GM18499 (cell line): Measurements from ENCODE around the gene TSN.
A peak's percentile ranks its signal among the peaks of the same experiment; 100 is the strongest.
"Not testable (repeated sequence)": the region's sequence is repeated elsewhere in the genome, so short reads cannot be mapped to it uniquely, and the experiment has no call there.

Experiments
- ATAC-seq: cut with Tn5 transposase; IDR thresholded peaks from one replicate; pipeline ENCODE4 v1.9.1; 2021; ENCODE audit warnings: moderate number of reproducible peaks; ENCODE audit not compliant: insufficient read depth, unreplicated experiment

The TSN gene

DNA sequence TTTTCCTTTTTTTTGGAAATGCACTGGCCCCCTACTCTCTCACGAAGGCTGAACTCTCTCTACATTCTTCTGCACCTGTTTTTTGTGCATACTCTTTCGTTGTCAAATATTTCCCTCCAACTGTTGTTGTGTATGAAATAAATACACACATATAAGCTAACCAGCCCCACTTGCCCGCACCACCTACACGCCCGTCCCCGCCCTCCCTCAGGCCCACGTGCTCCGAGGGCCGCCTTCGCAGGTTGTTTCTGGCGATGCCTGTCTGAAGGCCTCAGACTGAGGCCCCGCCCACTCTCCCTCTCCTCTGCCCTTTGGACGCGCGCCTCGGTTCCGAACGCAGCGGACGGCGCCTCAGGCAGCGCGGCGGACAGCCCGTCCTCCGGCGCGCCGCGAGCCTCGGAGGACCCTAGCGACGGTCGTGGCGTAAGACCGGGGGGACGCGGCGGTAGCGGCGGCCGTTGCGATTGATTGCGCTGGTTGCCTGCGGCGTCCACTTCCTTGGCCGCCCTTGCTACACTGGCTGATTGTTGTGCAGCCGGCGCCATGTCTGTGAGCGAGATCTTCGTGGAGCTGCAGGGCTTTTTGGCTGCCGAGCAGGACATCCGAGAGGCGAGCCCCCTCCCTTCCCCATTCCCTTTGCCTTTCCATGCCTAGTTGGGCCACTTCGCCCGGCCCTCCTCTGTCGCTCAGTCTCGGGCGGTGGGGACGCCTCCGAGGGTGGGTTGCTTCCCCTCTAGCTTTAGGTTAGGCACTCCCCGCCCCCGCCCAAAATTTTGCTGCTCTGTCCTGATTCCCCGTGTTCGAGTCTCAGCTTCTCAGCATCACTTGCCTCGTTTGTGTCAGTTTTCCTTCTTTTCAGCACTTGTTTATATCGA, at the start of gene TSN:
Gene TSN, plus strand, starts transcription at position 415 of the 875 bp plus-strand sequence. Its CDS starts 129 bp downstream, at position 544.
- ATAC-seq: peak; percentile 99

DNA sequence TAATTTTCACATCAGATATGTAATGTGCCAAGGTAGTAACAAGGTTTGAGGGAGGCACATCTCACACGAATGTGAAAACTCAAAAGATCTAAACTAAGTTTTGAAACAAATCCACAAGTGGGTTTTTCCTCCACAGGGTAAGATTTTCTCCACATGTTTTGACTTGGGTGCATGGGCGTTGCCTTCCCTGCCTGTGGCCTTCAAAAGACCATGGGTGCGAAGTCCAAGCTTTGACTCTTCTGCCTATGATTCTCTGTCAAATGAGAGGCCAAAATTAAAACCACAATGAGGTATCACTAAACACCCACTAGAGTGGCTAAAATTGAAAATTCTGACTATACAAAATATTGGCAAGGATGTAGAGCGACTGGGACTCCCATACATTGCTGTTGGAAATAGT, 49.5 kb upstream of the TSN start:
- no peak for ATAC-seq

DNA sequence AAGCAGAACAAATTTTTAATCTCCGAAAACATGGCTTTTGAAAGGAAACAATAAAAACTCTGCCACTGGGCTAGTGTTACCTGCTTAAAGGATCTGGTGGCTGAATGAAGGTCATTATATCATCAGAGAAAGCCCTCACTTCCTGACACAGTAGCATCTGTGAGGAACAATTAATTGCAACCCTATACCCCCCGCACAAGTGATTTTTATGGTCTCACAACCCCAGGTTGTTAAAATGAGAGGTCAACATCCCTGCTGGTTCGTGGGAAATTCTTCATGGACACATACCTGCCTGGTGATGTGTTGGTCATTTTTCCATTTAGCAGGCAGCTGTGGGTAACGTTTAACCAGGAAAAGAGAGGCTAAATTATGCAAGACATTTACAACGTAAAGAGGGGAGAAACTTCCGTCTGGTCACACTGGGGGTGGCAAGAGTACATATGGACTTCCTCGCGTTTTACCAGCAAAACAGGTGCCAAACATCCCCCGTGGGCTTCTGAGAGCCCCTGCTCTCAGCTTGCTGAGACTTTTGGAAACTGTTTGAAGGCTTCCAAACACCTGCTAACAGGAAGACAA, 48.0 kb upstream of the TSN start:
- ATAC-seq: no peak

DNA sequence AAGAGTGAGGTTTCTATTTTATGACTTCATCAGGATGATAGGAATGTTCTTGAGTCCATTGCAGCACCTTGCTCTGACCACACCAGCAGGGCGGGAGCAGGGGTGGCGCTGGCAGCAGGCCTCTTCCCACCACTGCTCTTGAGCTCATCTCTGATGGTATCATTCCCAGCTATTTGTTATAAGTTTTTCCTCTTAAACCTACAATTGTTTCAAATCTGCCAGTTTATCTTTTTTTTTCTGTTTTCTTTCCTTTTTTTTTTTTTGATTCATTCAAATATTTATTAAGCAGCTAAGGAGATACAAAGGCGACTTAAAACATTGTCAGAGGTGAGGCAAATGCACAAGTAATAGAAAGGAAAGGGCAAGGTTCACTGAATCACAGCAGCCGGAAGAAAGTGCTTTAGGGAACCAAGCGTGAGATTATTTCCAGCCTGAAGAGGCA, 47.5 kb upstream of the TSN start:
- no peak for ATAC-seq

DNA sequence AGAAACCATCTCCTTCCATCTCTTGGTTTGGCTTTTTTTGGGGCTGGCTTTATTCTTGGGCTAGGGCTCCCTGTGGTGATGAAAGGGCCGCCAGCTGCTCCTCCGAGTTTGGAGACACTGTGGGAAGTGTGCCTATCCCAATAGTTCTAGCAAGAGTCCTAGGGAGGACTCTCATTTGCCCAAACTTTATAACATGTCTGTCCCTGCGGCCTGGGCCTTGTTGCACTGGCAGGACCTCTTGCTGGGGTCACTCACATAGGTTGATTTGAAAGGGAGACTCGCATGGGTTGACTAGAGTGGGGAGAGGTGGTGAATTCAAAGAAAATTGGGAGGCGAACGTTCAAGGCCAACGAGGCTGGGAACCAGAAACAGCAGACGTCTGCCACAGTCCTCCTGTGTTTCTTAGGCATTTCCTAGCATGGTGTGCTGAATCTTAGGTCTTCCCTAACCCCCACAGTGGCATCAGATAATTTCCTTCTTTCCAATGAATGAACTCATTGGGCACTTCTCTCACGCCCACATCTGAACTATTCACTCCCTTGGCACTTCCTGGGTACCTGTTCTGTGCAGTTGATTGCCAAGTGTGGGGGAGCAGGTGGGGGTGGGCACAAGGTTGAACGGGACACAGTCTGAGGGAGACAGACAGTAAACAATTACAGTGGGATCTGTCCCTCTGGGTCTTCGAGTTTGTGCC, 45.5 kb upstream of the TSN start:
- ATAC-seq: no peak

DNA sequence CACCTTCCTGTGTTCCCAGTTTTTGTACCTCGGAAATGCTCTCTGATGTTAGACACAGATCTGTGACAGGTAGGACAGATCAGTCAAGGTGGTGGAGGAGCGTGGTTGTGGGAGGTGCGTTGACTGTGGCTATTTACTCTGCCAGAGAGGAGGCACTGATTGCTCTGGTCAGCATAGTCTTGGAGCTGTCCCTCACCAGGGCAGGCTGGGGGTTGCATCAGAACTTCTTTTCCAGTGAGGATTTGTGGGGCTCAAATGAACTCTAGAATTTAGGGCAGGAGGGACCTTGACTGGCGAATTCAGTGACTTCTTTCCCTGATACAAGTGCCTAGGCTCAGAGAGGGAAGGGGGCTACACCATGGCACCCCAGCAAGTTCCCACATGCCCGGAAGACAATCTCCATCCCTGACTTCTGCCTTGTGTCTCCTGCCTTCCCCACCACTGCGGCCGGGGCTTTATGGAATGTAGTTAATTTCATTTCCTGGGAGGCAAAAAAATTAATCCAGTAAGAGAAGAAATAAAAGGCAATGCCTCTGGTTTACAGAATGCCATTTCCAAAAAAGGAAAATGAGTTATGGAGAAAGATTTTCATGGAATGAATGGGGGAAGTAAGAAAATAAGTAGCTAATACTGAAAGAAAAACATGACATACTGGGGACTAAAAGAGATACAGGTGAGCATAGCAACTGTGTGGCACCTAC, 44.8 kb upstream of the TSN start:
- no peak for ATAC-seq

DNA sequence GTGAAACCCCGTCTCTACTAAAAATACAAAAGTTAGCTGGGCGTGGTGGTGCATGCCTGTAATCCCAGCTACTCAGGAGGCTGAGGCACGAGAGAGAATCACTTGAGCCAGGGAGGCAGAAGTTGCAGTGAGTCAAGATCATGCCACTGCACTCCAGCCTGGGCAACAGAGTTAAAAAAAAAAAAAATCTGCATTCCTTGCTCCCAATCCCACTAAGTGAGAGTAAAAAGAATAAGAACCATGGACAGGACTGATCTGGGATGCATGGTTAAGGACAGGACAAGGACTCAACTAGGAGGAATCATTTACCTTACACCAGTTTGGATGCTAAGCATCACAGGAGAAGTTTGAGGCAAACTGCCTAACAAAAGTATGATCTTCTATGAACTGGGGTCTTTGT, 44.0 kb upstream of the TSN start:
- not testable (repeated sequence) for ATAC-seq

DNA sequence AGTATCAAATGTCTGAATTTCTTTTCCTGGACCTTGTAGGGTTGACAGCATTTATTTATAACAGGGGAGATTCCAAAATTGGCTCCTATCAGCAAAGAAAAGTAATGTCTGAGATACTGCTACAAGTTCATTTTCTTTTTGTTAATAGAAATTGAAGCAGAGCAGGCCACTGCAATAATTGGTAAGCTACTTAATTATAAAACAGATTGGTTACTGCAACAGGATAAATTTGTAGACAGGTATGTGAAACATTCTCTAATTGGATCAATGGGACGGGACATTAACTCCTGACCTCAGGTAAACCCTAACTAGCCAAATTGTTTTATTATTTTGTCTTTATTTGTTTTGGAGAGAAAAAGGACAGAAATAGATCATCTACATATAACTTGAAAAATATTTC, 39.3 kb upstream of the TSN start:
- no peak for ATAC-seq

DNA sequence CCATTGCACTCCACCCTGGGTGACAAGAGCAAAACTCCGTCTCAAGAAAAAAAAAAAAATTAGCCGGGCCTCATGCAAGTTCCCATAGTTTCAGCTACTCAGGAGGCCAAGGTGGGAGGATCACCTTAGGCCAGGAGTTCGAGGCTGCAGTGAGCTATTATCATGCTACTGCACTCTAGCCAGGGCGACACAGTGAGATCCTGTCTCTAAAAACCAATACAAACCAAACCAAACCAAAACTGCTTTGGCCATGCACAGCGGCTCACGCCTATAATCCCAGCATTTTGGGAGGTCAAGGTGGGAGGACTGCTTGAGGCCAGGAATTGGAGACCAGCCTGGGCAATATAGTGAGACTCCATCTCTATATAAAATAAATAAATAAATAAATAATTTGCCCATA, 37.9 kb upstream of the TSN start:
- ATAC-seq: no peak

DNA sequence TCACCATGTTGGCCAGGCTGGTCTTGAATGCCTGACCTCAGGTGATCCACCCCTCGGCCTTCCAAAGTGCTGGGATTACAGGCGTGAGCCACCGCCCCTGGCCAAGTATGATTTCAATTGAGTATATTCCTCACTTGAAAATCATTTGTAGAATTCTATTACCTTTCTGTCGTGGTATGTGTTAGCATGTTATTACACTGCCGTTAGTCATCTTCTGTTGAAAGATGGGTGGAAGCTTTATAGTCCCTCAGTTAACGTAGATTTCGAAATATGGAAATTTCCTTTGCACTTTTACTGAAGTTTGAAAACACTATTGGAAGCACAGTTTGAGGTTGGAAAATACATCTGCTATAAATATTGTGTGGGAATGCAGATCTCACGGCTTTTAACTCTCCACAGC, 33.5 kb upstream of the TSN start:
- ATAC-seq: no peak

DNA sequence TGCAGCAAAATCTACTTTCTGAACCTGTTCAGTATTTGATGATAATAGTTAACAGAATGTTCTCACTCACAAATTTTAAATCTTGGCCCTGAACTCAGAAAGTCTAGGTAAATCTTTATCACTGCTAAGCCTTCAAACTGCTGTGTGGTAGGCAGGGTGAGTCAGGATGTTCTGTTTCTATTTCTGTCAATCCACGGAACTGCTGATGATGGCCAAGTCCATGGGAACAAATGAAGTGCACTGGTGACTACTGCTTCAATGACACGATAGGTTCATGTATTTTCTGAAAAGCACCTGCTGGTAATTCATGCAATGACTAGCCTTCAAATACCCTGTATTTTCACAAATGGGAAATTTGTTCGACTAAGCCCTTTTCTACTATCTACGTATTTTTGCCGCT, 33.0 kb upstream of the TSN start:
- ATAC-seq: no peak

DNA sequence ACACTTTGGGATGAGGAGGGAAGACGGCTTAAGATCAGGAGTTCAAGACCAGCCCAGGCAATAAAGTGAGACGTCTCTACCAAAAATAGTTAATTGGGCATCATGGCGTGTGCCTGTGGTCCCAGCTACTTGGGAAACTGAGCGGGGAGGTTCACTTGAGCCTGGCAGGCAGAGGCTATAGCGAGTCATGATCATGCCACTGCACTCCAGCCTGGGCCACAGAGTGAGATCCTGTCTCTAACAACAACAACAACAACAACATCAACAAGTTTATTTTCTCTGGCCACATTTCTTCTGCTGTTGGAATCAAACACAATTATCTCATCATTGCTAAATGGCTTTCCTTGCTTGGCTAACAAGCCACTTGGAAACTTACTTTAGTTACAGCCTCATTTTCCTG, 32.1 kb upstream of the TSN start:
- no peak for ATAC-seq

DNA sequence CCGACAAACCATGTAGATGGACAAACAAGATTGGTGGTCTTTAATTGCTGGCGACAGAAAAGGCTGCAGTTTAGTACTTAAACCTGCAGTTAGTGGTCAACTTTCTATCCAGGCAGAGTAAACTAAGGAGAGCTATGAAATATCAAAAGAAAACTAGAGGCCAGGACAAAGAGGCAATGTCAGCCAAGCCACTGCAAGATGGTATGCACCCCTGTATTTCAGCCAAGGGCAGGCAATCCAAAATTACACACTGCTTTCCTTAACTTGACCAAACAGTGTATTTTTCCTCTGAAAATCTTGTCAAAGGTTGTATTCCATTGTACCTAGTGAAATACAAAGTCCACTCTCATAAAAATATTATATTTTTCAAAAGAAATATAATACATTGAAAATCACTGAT, 28.1 kb upstream of the TSN start:
- ATAC-seq: no peak

DNA sequence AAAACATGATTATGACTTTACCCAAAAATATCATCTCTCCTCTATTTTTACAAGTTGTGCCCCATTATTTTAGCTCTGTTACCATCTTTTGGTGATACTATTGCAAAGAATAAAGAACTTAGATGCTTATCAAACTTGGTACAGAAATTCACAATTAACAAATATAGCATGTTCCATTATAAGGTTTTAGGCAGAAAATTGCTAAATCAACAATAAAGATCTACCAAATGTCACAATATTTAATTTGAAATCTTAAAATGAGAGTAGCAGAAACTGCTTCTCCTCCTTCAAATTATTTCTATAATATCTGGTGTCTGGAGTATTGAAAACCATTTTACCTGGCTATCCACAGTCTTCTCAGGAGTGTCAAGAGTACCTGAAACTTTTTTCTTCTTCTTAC, 27.5 kb upstream of the TSN start:
- no peak for ATAC-seq

DNA sequence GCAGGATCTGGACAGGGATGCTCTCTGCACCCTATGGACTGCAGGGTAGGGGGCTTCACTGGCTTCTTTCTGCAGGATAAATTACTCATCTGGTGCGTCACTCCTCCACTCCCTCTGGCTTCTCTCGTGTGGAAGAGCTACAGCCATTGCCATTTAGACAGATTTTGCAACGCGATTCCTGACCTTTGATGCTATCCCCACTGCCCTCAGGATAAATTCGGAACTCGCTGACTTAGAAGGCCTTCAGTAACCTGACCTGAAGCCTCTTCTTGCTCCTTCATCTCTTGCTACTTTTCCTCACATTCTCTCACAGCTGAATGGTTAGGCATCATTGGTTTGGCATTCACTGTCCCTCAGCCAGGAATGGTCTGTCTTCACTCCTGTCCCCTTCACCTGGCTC, 24.1 kb upstream of the TSN start:
- ATAC-seq: no peak

DNA sequence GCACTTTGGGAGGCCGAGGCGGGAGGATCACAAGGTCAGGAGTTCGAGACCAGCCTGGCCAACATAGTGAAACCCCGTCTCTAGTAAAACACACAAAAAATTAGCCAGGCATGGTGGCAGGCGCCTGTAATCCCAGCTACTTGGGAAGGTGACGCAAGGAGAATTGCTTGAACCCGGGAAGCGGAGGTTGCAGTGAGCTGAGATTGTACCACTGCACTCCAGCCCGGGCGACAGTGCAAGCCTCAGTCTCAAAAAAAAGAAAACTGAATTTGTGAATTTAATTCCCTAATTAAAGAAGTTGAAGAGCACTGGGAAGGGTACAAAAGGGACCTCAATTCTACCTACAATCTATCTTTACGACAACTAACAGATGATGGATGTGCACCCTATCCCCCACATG, 20.9 kb upstream of the TSN start:
- not testable (repeated sequence) for ATAC-seq

DNA sequence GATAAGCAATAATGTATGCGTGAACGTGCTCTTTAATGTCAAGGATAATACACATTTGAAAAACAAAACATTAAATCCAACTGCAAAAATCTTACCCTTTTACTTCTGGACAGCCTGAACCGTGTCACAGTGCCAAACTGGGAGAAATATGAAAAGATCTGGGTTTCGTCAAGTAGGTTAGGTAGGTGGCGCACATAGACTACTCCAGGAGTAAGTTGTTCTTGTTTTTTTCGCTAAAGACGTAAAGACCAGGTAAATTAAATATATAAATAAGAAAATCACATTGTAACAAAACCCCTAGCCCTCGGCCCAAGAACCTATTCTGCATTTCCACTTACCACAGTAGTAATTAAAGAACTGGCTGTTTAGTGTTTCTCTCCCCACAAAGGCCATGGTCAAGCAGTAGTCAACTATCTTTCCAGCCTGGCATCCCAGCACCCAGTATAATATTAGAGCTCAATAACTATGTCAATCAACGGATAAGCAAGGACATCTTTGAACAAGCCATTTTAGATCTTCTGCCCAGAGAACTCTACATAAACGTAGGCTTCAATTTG, 19.9 kb upstream of the TSN start:
- ATAC-seq: no peak

DNA sequence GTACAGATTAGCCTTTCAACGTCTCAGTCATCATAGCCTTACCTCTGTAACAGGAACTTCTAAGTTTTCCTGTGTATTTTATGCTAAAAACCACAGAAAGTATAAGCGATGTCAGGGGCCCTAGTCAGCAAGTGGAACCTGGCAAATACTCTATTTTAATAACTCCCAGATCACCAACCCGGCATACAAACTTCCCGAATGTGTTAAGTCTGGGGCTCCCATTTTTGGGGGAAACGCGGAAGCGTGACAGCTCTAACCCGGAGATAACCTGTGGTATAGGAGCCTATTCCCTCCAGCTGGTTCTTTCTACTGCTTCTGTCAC, 19.4 kb upstream of the TSN start:
- ATAC-seq: no peak

DNA sequence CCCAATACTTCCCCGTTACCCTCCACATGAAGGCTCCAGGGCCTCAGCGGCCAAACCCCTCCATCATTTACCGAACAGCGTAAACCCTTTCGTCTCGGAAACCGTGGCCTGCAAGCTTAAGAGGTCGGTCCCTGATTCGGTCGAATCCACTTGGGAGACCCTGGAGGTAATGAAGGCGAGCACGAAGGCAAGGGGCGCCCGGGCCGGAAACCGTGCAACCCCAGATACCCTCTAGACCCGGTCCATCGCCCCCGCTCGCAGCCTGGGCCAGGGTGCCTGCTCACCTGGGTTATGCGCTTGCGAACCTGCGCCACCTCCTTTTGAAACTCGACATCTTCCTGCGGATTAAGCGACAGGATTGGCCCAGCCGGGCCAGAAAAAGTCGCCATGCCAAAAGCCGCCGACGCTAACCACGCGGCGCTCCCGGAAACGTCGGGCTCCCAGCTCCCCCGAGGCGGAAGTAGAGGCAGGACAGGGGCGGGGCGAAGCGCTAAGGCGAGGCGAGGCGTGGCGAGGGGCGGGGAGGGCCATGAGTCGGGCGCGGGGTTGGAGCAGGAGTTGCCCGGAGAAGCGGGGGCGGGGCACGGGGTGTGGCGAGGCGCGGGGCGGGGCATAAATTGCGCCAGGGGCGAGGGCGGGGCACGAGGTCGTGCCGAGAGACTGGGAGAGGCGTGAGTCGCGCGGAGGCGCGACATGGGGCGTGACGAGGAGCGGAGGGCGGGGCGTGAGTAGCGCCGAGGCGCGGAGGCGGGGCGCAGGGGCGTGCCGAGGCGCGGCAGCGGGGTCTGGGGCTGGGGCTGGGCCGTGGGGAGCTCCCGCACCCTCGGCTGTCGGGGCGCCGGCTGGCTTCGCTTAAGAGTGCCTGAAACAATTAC, 18.8 kb upstream of the TSN start, which contains the start of gene NIFK:
Gene NIFK, minus strand, starts transcription at position 414 of the 875 bp plus-strand sequence. Its CDS starts 25 bp downstream, at position 389.
- peak; percentile 68 for ATAC-seq

DNA sequence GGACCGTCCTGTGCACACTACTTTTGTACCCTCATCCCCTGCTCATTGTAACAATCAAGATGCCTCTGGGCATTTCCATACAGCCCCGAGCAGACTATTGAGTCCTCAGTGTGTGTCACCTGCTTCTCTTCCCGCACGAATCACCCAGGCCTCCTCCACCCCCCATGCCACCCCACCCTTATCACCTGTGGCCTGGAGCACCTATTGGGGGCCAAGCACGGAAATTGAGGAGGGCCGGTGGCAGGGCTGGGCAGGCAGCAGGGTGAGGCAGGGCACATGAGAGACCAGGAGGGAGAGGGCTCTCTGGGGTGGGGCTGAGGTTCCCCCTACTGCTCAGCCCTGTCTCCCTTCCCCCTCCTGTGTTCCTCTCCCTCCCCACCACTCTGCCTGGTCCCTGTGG, 14.5 kb upstream of the TSN start:
- no peak for ATAC-seq
